GM18508 (cell line): Measurements from ENCODE around the gene PSMC6.

Source experiments
- ATAC-seq: cut with Tn5 transposase; IDR thresholded peaks from one replicate; pipeline ENCODE4 v1.9.1; 2021; ENCODE audit warnings: moderate number of reproducible peaks; ENCODE audit not compliant: insufficient read depth, unreplicated experiment

The PSMC6 gene

DNA sequence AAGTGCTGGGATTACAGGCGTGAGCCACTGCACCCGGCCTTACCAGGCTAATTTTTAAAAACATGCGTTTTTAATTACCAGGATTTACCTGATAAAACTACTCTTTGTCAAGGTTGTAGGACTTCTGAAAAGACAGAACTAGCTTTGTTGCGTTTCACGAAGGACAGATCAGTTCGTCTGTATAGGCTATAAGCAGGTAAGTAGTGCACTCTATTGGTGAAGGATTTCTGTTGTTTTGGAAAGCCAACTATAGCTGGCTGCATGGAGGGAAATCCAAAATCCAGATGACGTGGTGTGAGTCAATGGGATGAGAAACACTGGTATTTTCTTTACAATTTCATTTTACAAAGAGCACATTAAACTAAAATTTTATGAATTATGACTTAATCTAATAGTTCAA, 69.8 kb downstream of the PSMC6 start:
- ATAC-seq, result no peak
